HG02759 (cell line): ENCODE data around the gene PCCA.

Experiments
- ATAC-seq: cut with Tn5 transposase; IDR thresholded peaks from one replicate; pipeline ENCODE4 v1.9.1; 2021; ENCODE audit warnings: mild to moderate bottlenecking, moderate library complexity; ENCODE audit not compliant: unreplicated experiment

Gene PCCA

DNA sequence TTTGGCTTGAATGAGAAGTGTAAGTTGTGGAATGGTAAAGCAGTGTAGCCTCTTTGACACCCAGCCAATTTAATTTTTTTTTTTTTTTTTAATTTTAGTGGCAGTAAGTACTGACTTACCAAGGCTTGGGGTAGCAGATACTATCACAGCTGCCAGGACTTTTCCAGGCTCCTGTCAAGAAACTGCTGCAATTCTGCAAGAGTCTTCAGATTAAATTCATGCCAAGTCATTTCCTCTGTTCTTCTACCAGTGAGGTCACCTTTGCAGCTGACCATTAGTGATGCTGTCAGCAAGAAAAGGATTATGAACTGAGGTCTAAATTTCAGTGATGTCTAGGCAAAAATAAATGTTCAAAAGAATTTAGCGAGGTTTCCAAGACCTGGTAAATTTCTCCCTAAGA, 408.5 kb downstream of the PCCA start:
- no peak for ATAC-seq

- ATAC-seq, result no peak
Measured at GRCh38 chr13:100502446-100502845, 413.6 kb downstream of the PCCA start.

DNA sequence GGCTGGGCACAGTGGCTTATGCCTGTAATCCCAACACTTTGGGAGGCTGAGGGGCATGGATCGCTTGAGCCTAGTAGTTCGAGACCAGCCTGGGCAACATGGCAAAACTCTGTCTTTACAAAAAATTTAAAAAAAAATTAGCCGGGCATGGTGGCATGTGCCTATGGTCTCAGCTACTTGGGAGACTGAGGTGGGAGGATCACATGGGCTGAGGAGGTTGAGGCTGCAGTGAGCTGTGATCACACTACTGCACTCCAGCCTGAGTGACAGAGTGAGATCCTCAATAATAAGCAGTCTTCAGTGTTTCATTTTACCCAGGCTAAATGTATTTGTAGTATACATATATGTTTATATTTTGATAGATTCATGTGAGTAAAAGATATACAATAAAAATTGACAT, 414.7 kb downstream of the PCCA start:
- no peak for ATAC-seq

DNA sequence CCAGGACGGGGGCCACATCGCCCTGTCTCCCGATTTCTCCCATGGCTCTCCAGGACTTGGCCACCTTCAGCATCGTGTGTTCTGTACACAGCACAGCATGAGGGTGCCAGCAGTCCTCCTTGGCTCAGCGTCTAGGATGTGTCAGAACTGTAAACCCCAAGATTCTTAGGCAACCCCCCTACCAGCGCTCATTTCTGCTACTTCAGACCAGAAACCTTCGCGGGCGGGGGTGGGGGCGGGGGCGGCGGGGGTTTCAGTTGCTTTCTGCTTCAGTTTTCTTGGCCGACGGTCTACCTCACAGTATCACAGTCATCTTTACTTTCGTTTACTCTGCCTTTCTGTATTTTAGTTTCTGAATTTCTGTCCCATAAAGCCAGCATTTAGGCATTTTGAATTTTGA, 417.3 kb downstream of the PCCA start:
- ATAC-seq, result peak; percentile 54

GRCh38 chr13:100506600-100507422, 417.9 kb downstream of the PCCA start:
- peak; percentile 53 for ATAC-seq

- no peak for ATAC-seq
Measured at GRCh38 chr13:100508455-100508854, 419.6 kb downstream of the PCCA start.

- ATAC-seq, result no peak
Measured at GRCh38 chr13:100508996-100509395, 420.1 kb downstream of the PCCA start.

GRCh38 chr13:100510208-100510957, 421.5 kb downstream of the PCCA start:
- no peak for ATAC-seq

GRCh38 chr13:100511466-100511865, 422.6 kb downstream of the PCCA start:
- ATAC-seq, result no peak

DNA sequence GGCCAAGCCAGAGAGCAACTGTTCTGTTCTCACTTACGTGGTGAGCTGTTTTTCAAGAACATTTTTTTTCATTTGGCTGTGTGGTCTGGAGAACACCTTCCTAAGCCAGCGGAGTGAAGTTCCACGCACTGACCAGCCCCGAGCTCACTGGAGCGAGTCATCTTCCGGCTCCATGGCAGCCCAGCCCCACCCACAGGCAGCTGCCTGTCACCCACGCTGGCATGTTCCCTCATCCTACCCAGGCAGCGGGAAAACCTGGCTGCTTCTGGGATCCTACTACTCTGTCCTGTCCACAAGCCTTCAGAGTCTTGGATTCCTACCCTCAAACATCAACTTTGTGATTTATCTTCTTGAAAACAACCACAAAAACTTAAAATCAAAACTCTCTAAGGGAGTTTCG, 423.5 kb downstream of the PCCA start:
- no peak for ATAC-seq

GRCh38 chr13:100513171-100513570, 424.3 kb downstream of the PCCA start:
- ATAC-seq, result no peak

GRCh38 chr13:100513987-100514670, 425.2 kb downstream of the PCCA start:
- no peak for ATAC-seq

- ATAC-seq, result peak; percentile 97
Measured at GRCh38 chr13:100514788-100515409, 426.0 kb downstream of the PCCA start.

GRCh38 chr13:100515410-100515800, 426.5 kb downstream of the PCCA start:
- ATAC-seq, result no peak

DNA sequence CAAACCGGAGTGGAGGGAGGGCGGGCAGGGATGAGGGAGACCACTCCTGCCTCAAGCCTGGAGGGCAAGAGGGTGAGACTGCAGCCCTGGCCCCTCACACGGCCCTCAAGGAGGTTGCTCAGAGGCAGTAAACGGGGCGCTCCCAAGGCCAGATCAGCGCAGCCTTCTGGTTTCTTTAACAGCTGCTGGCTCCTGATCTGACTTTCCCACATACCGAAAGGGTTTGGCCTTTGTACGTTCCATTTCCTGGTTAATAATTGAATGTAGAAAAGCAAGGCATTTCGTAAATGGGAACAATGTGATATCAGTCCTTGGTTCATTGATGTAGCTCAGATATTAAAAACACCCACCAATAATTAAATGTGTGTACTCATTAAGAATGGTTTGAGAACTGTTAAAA, 428.2 kb downstream of the PCCA start:
- ATAC-seq, result no peak

DNA sequence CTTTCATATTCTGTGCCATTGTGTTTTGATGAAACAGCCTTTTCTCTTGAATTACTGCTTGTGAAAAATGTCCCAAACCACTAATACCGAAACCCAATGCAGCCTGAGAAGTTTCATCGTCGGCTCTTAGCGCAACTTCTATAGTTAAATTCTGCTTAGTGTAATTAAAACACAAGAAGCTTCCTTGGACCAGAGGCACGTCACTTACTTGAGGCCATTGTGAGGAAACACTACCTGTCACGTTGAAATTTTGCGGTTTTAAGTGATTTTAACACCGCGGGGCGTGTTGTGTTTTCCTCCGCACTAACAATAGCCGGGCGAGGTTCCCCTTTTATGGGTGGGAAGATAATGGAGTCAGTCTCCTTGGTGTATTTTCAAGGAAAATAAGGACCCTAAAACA, 428.8 kb downstream of the PCCA start:
- ATAC-seq, result no peak

GRCh38 chr13:100518394-100519062, 429.6 kb downstream of the PCCA start:
- no peak for ATAC-seq

DNA sequence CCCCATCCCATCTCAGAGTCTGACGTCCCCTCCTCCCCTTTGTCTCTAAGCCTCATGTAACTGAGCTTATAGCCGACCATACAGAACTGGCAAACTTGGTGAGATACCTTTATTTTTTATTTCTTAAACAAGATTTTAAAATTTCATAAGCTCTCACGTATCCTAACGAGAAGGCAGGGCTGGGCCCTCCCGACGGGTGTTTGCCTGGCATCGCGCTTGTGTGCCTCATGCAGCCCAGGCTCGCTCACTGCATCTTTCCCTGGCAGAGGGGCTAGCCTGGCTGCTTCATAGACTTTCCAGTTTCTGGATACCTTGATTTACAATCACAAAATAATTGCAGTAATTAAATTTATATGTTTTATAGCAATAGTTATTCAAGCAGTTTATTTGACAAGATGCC, 430.7 kb downstream of the PCCA start:
- no peak for ATAC-seq

- ATAC-seq, result no peak
Measured at GRCh38 chr13:100520936-100521850, 432.3 kb downstream of the PCCA start.
